ENCODE data around the gene PISD.

DNA sequence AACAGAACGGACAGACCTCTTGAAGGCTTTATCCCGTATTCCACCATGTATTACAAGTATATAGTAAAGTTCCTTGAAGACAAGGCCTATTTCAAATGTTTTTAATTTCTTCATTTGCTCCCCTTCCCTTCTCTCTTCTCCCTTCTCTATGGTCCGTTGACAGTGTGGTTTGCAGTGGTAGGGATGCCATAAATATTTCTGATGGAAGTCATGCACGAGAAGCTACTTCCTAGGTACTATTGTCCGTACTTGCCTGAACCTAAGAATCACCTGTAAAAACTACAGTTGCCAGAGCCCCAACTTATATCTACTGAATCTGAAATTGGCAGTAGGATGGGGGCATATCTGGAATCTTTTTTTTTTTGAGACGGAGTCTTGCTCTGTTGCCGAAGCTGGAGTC lies 2.8 kb downstream of the PISD start:
- TF ChIP-seq, protein P1, sequence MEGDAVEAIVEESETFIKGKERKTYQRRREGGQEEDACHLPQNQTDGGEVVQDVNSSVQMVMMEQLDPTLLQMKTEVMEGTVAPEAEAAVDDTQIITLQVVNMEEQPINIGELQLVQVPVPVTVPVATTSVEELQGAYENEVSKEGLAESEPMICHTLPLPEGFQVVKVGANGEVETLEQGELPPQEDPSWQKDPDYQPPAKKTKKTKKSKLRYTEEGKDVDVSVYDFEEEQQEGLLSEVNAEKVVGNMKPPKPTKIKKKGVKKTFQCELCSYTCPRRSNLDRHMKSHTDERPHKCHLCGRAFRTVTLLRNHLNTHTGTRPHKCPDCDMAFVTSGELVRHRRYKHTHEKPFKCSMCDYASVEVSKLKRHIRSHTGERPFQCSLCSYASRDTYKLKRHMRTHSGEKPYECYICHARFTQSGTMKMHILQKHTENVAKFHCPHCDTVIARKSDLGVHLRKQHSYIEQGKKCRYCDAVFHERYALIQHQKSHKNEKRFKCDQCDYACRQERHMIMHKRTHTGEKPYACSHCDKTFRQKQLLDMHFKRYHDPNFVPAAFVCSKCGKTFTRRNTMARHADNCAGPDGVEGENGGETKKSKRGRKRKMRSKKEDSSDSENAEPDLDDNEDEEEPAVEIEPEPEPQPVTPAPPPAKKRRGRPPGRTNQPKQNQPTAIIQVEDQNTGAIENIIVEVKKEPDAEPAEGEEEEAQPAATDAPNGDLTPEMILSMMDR (conservative IDR thresholded peaks at IDR 0.05 in 1 of 2, IDR thresholded peaks at IDR 0.05 in 1 of 2; ENCODE audit: extremely low read depth in 1 of 2, insufficient read depth in 1 of 2, low read depth in 1 of 2, low read length in 2 of 2), result no peak
- no peak for TF ChIP-seq EZH2 (IDR thresholded peaks at IDR 0.05; ENCODE audit: borderline replicate concordance, low read length)

All from mammary epithelial cell (primary cell).